ENCODE results near the gene GBP4. TPM values are rescaled to one million over a fixed set of nuclear protein-coding genes. Genes with fewer than 3 reads are reported as not detected.

GBP4 gene
- total and polyA plus RNA-seq, 2 experiments from 2014 or later = 0.03 TPM; not detected in 1

- no peaks in the 10 kb centered on the region for H3F3A ChIP-seq (ENCODE audit: insufficient read depth)
- H3K27ac ChIP-seq = no peak overlapping the region
- no peaks in the 10 kb centered on the region for H3K9me3 ChIP-seq (ENCODE audit: low read depth)
- H3K27me3 ChIP-seq (replicated peaks; ENCODE audit: insufficient read depth) = no peaks in the 10 kb centered on the region
- no peak overlapping the region for H3K9ac ChIP-seq
- H3K4me2 ChIP-seq (ENCODE audit: unreplicated experiment) = no peak overlapping the region
- H3K79me2 ChIP-seq (ENCODE audit: insufficient read depth) = no peaks in the 10 kb centered on the region
- TF ChIP-seq EZH2 (IDR thresholded peaks at IDR 0.05; ENCODE audit: insufficient read depth, poor library complexity, severe bottlenecking) (no peak), EZH2phosphoT487 (IDR thresholded peaks at IDR 0.05; ENCODE audit: insufficient read depth, low read depth) (no peak)
- H3K36me3 ChIP-seq (ENCODE audit: low read depth) = no peaks in the 10 kb centered on the region
- H3K4me1 ChIP-seq (ENCODE audit: insufficient read depth) = peaks cover 11% of the 10 kb centered on the region; the same call in 1 of the 2 replicates
- 69 to 82% methylated on average over 1 of the region's 1 CpG for WGBS, 2 experiments (ENCODE audit: low coverage in 1 of 2, low lambda C conversion rate in 2 of 2, missing lambda C conversion rate in 2 of 2)
- H4K20me1 ChIP-seq (ENCODE audit: insufficient read depth) = no peaks in the 10 kb centered on the region
- DNase-seq = no peak
- no peak overlapping the region for H3K4me3 ChIP-seq
- H3K9me2 ChIP-seq (ENCODE audit: insufficient read depth) = no peaks in the 10 kb centered on the region
- no peak overlapping the region for H2AFZ ChIP-seq
- in situ Hi-C loops (cut with MboI) = no loop called here
Measured at GRCh38 chr1:89133747-89134146, 65.0 kb downstream of the GBP4 start.

Other genes starting within 250 kb of the GBP4 start
- gene KYAT3, start 206.3 kb downstream of the GBP4 start, total RNA-seq (2014; rRNA removed; shearing (Covaris generic)) = 25.3 and 36.5 TPM in 2 replicates
- gene KYAT3, start 206.3 kb downstream of the GBP4 start, polyA plus RNA-seq (2016; fragmentation: Nextera tagmentation; extraction: Ambion mirVana) = 38.7 and 38.8 TPM in 2 replicates
- gene RBMXL1, start 206.3 kb downstream of the GBP4 start, total RNA-seq (2014; rRNA removed; shearing (Covaris generic)) = 7.1 and 9.4 TPM in 2 replicates
- 8.0 and 8.4 TPM in 2 replicates for gene RBMXL1, start 206.3 kb downstream of the GBP4 start, polyA plus RNA-seq (2016; fragmentation: Nextera tagmentation; extraction: Ambion mirVana)
- gene GBP3, start 176.1 kb downstream of the GBP4 start, total RNA-seq (2014; rRNA removed; shearing (Covaris generic)) = 59.9 and 63.5 TPM in 2 replicates
- gene GBP3, start 176.1 kb downstream of the GBP4 start, polyA plus RNA-seq (2016; fragmentation: Nextera tagmentation; extraction: Ambion mirVana) = 29.9 and 33.1 TPM in 2 replicates
- 25.2 and 42.5 TPM in 2 replicates for gene GBP1, start 133.7 kb downstream of the GBP4 start, total RNA-seq (2014; rRNA removed; shearing (Covaris generic))
- gene GBP1, start 133.7 kb downstream of the GBP4 start, polyA plus RNA-seq (2016; fragmentation: Nextera tagmentation; extraction: Ambion mirVana) = 18.4 and 19.2 TPM in 2 replicates
- 5.4 and 9.3 TPM in 2 replicates for gene GBP2, start 72.8 kb downstream of the GBP4 start, total RNA-seq (2014; rRNA removed; shearing (Covaris generic))
- gene GBP2, start 72.8 kb downstream of the GBP4 start, polyA plus RNA-seq (2016; fragmentation: Nextera tagmentation; extraction: Ambion mirVana) = 3.3 and 4.8 TPM in 2 replicates
- gene GBP7, start 22.9 kb downstream of the GBP4 start, total RNA-seq (2014; rRNA removed; shearing (Covaris generic)) = not detected in 2 replicates
- gene GBP7, start 22.9 kb downstream of the GBP4 start, polyA plus RNA-seq (2016; fragmentation: Nextera tagmentation; extraction: Ambion mirVana) = not detected in 2 replicates
- gene GBP5, start 73.9 kb upstream of the GBP4 start, total RNA-seq (2014; rRNA removed; shearing (Covaris generic)) = 0.43 and 2.0 TPM in 2 replicates
- gene GBP5, start 73.9 kb upstream of the GBP4 start, polyA plus RNA-seq (2016; fragmentation: Nextera tagmentation; extraction: Ambion mirVana) = 1.2 and 1.3 TPM in 2 replicates
- gene GBP6, start 165.1 kb upstream of the GBP4 start, total RNA-seq (2014; rRNA removed; shearing (Covaris generic)) = not detected in 2 replicates
- gene GBP6, start 165.1 kb upstream of the GBP4 start, polyA plus RNA-seq (2016; fragmentation: Nextera tagmentation; extraction: Ambion mirVana) = not detected in 2 replicates

All from GM23248 (cell line).